ENCODE measurements around the gene TGIF2. TPM values are rescaled to one million over a fixed set of nuclear protein-coding genes. Genes with fewer than 3 reads are reported as not detected.

TGIF2 gene
- total and polyA plus RNA-seq, 2 of the 13 experiments (the other 11 are each of a cell fraction or from before 2014, with no cell fraction given) = 41.3 to 53.9 TPM

GRCh38 chr20:36540551-36541211 lies 32.7 kb upstream of the TGIF2 start (continued):
- peak; percentile 42; the same call in 1 of the 2 replicates for TF ChIP-seq ZNF547 (CRISPR knock-in tag; IDR thresholded peaks at IDR 0.05)
- no peak for TF ChIP-seq ZFP90 (CRISPR knock-in tag; IDR thresholded peaks at IDR 0.05; ENCODE audit: borderline replicate concordance)
- TF ChIP-seq ZIK1 (CRISPR knock-in tag; IDR thresholded peaks at IDR 0.05; ENCODE audit: borderline replicate concordance, low read depth) = no peak
- no peak for TF ChIP-seq CREBL2 (CRISPR knock-in tag; IDR thresholded peaks at IDR 0.05; ENCODE audit: borderline replicate concordance)

GRCh38 chr20:36541227-36541767 lies 32.1 kb upstream of the TGIF2 start, which contains the start of gene MYL9:
Gene MYL9, plus strand, starts transcription at chr20:36541519. Its CDS starts 3,366 bp downstream, at chr20:36544885.
- no peak within 1 kb of the TSS for H3K27ac ChIP-seq (ENCODE audit: extremely low read length, insufficient read depth, low read length)
- H3K9me3 ChIP-seq (ENCODE audit: low read length) = no peaks in the 10 kb centered on the region
- ATAC-seq = peak; percentile 5
- 69% methylated on average over 31 of the region's 41 CpGs for WGBS (ENCODE audit: low lambda C conversion rate)
- no peaks in the 10 kb centered on the region for H3K79me2 ChIP-seq (ENCODE audit: insufficient read depth, low read length)
- BruUV-seq (replicated peaks) = no TSS peak
- no peaks in the 10 kb centered on the region for H3K27me3 ChIP-seq (ENCODE audit: control insufficient read depth in 1 of 2, insufficient read depth in 2 of 2, low read length in 2 of 2)
- H3K9ac ChIP-seq (ENCODE audit: insufficient read depth, low read depth, low read length) = no peak within 1 kb of the TSS
- H3K4me2 ChIP-seq (ENCODE audit: low read depth, low read length) = peak within 1 kb of the TSS; percentile 19
- intact Hi-C loops (cut with micrococcal nuclease; ENCODE audit: unreplicated experiment) = no loop called here
- H3K36me3 ChIP-seq (replicated peaks in 1 of 2; ENCODE audit: control insufficient read depth in 1 of 2, insufficient read depth in 2 of 2, low read length in 2 of 2) = no peaks in the 10 kb centered on the region
- in situ Hi-C loops (cut with HindIII; ENCODE audit: extremely low pct_ligation_motif_present, low pct_unique_long_range_greater_than_20kb) = no loop called here
- ChIA-PET CTCF (ENCODE audit: low intra/inter-chr PET ratio, low total read pairs) (interaction anchor here (1.1 kb wide), 1 partner anchor 64 kb away, joined by 3 read pairs; the partner anchor contains the start of gene RAB5IF), POLR2A (interaction anchor here (0.6 kb wide), 1 partner anchor 56 kb away, joined by 3 read pairs; no protein-coding TSS in a partner anchor)
- no peaks in the 10 kb centered on the region; the same call in 1 of the 2 replicates for H4K20me1 ChIP-seq (ENCODE audit: insufficient read depth, low read length)
- H3K4me3 ChIP-seq (replicated peaks in 1 of 3; ENCODE audit: insufficient read depth in 1 of 3, low read depth in 2 of 3, low read length in 3 of 3) = peak within 1 kb of the TSS in 2 of 3 experiments; percentile 19 to 45; a peak in 3 of 6 replicates
- no peak for DNase-seq (ENCODE audit: low spot score)
- no peak within 1 kb of the TSS for H2AFZ ChIP-seq (ENCODE audit: low read length)
- no peak for FAIRE-seq
- peaks cover 46% of the 10 kb centered on the region for H3K4me1 ChIP-seq (ENCODE audit: insufficient read depth, low read length)
- TF ChIP-seq HNRNPLL (IDR thresholded peaks at IDR 0.05; ENCODE audit: low read depth, low read length, poor library complexity, severe bottlenecking) (peak; percentile 66), ZNF510 (CRISPR knock-in tag; IDR thresholded peaks at IDR 0.05; ENCODE audit: low read depth) (no peak), MXD1 (CRISPR knock-in tag; IDR thresholded peaks at IDR 0.05) (peak; percentile 34; the same call in 1 of the 2 replicates), PATZ1 (CRISPR knock-in tag; IDR thresholded peaks at IDR 0.05) (peak; percentile 54; the same call in 1 of the 2 replicates), GABPB1 (CRISPR knock-in tag; IDR thresholded peaks at IDR 0.05) (peak; percentile 31; the same call in 1 of the 2 replicates), RBFOX2 (IDR thresholded peaks at IDR 0.05; ENCODE audit: low read depth, low read length) (peak; percentile 65), DZIP1 (CRISPR knock-in tag; IDR thresholded peaks at IDR 0.05) (0 out of 2 replicates have a peak, but pooled peaks have one; percentile 10), ZNF235 (CRISPR knock-in tag; IDR thresholded peaks at IDR 0.05; ENCODE audit: borderline replicate concordance) (peak; percentile 79; the same call in 1 of the 2 replicates), ZNF839 (CRISPR knock-in tag; IDR thresholded peaks at IDR 0.05; ENCODE audit: borderline replicate concordance) (0 out of 2 replicates have a peak, but pooled peaks have one; percentile 31), SRF (IDR thresholded peaks at IDR 0.05; ENCODE audit: low read depth, low read length) (peak; percentile 59; the same call in 1 of the 2 replicates), ZNF567 (CRISPR knock-in tag; IDR thresholded peaks at IDR 0.05; ENCODE audit: borderline replicate concordance) (no peak)
